ENCODE measurements around the gene APOA1.
"Not testable (repeated sequence)": the region's sequence is repeated elsewhere in the genome, so short reads cannot be mapped to it uniquely, and the experiment has no call there.

DNA sequence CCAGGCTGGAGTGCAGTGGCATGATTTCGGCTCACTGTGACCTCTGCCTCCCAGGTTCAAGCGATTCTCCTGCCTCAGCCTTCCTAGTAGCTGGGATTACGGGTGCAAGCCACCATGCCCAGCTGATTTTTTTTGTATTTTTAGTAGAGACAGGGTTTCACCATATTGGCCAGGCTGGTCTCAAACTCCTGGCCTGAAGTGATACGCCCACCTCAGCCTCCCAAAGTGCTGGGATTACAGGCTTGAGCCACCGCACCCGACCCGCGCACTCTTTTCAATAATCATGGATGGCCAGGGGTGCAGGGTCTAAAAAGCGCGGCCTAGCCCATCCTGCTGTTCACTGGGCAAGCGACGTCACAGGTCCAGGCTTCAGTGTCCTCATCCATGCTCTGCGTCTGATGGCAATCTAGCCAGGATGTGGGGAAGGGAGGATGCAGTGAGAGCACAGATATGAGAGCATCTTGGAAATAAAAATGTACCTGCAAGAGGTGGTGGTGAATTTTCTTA lies 2.8 kb downstream of the APOA1 start:
- TF ChIP-seq, protein P1, sequence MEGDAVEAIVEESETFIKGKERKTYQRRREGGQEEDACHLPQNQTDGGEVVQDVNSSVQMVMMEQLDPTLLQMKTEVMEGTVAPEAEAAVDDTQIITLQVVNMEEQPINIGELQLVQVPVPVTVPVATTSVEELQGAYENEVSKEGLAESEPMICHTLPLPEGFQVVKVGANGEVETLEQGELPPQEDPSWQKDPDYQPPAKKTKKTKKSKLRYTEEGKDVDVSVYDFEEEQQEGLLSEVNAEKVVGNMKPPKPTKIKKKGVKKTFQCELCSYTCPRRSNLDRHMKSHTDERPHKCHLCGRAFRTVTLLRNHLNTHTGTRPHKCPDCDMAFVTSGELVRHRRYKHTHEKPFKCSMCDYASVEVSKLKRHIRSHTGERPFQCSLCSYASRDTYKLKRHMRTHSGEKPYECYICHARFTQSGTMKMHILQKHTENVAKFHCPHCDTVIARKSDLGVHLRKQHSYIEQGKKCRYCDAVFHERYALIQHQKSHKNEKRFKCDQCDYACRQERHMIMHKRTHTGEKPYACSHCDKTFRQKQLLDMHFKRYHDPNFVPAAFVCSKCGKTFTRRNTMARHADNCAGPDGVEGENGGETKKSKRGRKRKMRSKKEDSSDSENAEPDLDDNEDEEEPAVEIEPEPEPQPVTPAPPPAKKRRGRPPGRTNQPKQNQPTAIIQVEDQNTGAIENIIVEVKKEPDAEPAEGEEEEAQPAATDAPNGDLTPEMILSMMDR (IDR thresholded peaks at IDR 0.05; ENCODE audit: low read depth, low read length): not testable (repeated sequence)
- not testable (repeated sequence) for TF ChIP-seq POLR2A (IDR thresholded peaks at IDR 0.05; ENCODE audit: extremely low read depth, insufficient read length); MYC (IDR thresholded peaks at IDR 0.05; ENCODE audit: low read depth, low read length)
